ENCODE results near the gene SLITRK5. TPM values are rescaled to one million over a fixed set of nuclear protein-coding genes. Genes with fewer than 3 reads are reported as not detected.

Gene SLITRK5
- total and polyA plus RNA-seq, 9 of the 15 experiments (the other 6 are each of a cell fraction or from before 2014, with no cell fraction given) = under 0.01 TPM; not detected in 8

DNA sequence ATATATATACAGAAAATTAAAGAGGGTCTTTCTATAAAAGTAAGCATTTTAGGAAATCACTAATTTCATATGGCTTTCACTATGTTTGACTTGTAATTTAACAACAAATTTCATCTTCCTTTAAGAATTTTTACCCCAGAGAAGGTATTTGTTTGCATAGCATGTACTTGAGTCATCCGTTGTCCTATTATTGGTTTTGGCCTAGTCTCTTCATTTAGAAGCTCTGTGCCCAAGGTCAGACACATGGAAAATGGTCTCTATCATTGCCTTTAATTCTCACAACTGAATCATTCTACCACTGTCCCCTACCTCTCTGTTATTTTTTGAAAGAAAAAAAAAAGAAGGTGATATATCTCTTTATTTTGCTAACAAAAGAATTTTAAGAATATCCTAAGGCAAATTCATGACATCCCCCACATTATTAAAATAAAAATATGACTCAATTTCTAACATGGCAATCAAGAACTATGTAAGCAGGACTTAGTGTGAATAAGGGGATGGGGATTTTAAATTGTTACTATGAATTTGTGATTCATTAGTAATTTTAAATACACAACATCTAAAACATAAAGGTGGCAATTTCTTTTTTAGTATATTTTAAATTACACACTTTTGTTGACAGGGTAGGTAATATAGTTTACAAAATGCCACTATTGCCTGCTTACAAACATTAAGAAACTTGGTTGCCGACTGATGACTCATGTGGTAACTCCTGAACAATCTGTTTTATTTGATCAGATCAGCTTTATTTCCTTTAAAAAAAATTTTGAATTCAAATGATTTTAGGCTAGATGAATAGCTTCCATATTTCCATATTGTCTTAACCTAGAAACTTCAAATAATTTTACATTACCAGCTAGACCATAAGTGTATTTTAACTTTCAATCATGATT is 13.9 kb downstream of the SLITRK5 start (continued):
- TF ChIP-seq ETS1 (conservative IDR thresholded peaks at IDR 0.05; ENCODE audit: control insufficient read depth, low read depth, low read length) (no peak), ARID1B (IDR thresholded peaks at IDR 0.05) (no peak), TFAM (CRISPR knock-in tag; conservative IDR thresholded peaks at IDR 0.05) (no peak)
- TF ChIP-seq, protein P1, sequence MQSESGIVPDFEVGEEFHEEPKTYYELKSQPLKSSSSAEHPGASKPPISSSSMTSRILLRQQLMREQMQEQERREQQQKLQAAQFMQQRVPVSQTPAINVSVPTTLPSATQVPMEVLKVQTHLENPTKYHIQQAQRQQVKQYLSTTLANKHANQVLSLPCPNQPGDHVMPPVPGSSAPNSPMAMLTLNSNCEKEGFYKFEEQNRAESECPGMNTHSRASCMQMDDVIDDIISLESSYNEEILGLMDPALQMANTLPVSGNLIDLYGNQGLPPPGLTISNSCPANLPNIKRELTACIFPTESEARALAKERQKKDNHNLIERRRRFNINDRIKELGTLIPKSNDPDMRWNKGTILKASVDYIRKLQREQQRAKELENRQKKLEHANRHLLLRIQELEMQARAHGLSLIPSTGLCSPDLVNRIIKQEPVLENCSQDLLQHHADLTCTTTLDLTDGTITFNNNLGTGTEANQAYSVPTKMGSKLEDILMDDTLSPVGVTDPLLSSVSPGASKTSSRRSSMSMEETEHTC (IDR thresholded peaks at IDR 0.05) = no peak

GRCh38 chr13:87696458-87696857 is 25.3 kb downstream of the SLITRK5 start:
- Histone ChIP-seq H3K9me1 (ENCODE audit: control insufficient read depth, insufficient read depth, low read length) (no peaks in the 10 kb centered on the region), H3K79me2 (ENCODE audit: control insufficient read depth, insufficient read depth, low read length) (no peaks in the 10 kb centered on the region), H3K4me3 (no peak overlapping the region), H3K4me2 (ENCODE audit: insufficient read depth, low read length) (no peak overlapping the region), H3K36me3 (ENCODE audit: control insufficient read depth, insufficient read depth, low read length) (no peaks in the 10 kb centered on the region), H3K4me1 (replicated peaks in 1 of 2; ENCODE audit: control insufficient read depth in 2 of 2, insufficient read depth in 2 of 2, low read length in 2 of 2) (no peaks in the 10 kb centered on the region), H4K20me1 (replicated peaks; ENCODE audit: control insufficient read depth, insufficient read depth, low read length) (no peaks in the 10 kb centered on the region), H3K9ac (ENCODE audit: insufficient read depth in 1 of 2, low read depth in 2 of 2, low read length in 2 of 2) (no peak overlapping the region), H3K27ac (ENCODE audit: extremely low read depth, low read depth, low read length) (no peak overlapping the region), H2AFZ (ENCODE audit: low read depth, low read length) (no peak overlapping the region), H3K9me3 (replicated peaks; ENCODE audit: control insufficient read depth, insufficient read depth, low read depth, low read length) (no peaks in the 10 kb centered on the region), H3K27me3 (ENCODE audit: control insufficient read depth in 2 of 2, insufficient read depth in 2 of 2, low read length in 2 of 2) (no peaks in the 10 kb centered on the region)
- no peak for ATAC-seq
- no peak for DNase-seq (ENCODE audit: extremely low read depth in 1 of 4, low spot score in 3 of 4)
- FAIRE-seq = no peak
- BruUV-seq (replicated peaks) = no TSS peak
- intact Hi-C loops (cut with micrococcal nuclease) = no loop called here
- 13% methylated on average over 1 of the region's 1 CpG for WGBS (ENCODE audit: insufficient coverage, low coverage, missing lambda C conversion rate)
- POLR2A ChIA-PET = no interaction called here
- in situ Hi-C loops (cut with MboI) = no loop called here
- CTCF ChIA-PET (ENCODE audit: low intra/inter-chr PET ratio) = no interaction called here
- no peak for TF ChIP-seq HSF4 (CRISPR knock-in tag; IDR thresholded peaks at IDR 0.05; ENCODE audit: borderline replicate concordance)
- TF ChIP-seq SNIP1 (IDR thresholded peaks at IDR 0.05; ENCODE audit: low read depth) = no peak
- no peak for TF ChIP-seq FOXP1 (CRISPR knock-in tag; IDR thresholded peaks at IDR 0.05)
- no peak for TF ChIP-seq ELF4 (CRISPR knock-in tag; IDR thresholded peaks at IDR 0.05)
- no peak for TF ChIP-seq KLF1 (tag; IDR thresholded peaks at IDR 0.05)
- no peak for TF ChIP-seq HDAC6 (IDR thresholded peaks at IDR 0.05; ENCODE audit: low read depth, low read length)
- TF ChIP-seq MIER1 (IDR thresholded peaks at IDR 0.05; ENCODE audit: low read depth) = no peak
- TF ChIP-seq SMARCC2 (IDR thresholded peaks at IDR 0.05; ENCODE audit: low read depth) = no peak
- TF ChIP-seq, protein P2, sequence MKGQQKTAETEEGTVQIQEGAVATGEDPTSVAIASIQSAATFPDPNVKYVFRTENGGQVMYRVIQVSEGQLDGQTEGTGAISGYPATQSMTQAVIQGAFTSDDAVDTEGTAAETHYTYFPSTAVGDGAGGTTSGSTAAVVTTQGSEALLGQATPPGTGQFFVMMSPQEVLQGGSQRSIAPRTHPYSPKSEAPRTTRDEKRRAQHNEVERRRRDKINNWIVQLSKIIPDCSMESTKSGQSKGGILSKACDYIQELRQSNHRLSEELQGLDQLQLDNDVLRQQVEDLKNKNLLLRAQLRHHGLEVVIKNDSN (CRISPR knock-in tag; IDR thresholded peaks at IDR 0.05) = no peak
- TF ChIP-seq NKRF (IDR thresholded peaks at IDR 0.05; ENCODE audit: borderline replicate concordance) = no peak
